RKO (cell line): ENCODE results near the gene SPG7.
"Not testable (repeated sequence)": the region's sequence is repeated elsewhere in the genome, so short reads cannot be mapped to it uniquely, and the experiment has no call there.

ENCODE experiments used
- DNase-seq: peaks from one replicate; pipeline ENCODE4 v3.0.0-alpha.2; 2016; ENCODE audit warnings: low spot score

Gene SPG7

DNA sequence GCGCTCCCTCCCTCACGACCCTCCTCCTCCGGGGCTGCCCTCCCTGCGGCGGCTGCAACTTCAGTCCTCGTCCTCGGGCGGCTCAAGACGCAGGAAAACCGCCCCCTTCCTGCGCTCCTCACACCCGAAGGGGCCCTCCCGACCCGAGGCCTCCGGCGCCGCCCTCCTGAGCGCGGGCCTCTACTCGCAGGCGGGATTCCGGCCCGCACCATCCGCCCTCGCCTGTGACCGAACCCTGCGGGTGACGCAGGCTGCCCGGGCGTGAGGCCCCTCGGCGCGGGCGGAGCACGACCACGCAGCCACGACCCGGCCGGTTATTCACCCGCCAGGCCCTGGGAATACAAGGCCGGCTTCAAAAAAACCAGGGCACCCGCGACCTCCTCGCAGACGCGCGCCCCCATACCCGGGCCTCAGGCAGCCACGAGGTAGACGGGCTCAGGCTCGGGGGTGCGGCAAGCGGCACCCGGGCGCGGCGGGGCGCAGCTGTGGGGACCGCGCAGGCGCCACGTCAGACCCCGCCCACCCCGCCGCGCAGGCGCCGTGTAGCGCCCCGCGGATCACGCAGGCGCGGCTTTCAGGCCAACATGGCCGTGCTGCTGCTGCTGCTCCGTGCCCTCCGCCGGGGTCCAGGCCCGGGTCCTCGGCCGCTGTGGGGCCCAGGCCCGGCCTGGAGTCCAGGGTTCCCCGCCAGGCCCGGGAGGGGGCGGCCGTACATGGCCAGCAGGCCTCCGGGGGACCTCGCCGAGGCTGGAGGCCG is at the start of gene SPG7:
TSS of gene SPG7 (plus strand) at position 570 of the 757 bp plus-strand sequence. CDS start at position 585, 15 bp downstream.
- peak; percentile 85 for DNase-seq

DNA sequence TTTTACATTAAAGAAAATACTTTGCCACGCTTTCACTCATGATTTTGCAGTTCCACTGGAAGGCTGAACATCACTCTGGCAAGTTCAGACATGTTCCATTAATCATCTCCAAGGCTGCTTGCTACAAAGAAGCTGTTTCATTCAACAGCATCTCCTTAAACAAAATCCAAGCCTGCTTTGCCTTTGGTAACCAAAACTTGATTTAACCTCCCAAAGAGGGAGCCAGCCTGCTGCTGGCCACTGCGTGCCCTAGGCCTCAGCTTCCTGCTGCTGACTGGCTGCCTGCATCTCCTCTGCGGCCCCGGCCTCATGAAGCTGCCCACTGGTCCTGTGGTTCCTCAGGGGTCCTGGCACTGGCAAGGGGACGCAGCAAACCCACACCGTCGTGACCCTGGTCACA is 49.7 kb upstream of the SPG7 start:
- no peak for DNase-seq

DNA sequence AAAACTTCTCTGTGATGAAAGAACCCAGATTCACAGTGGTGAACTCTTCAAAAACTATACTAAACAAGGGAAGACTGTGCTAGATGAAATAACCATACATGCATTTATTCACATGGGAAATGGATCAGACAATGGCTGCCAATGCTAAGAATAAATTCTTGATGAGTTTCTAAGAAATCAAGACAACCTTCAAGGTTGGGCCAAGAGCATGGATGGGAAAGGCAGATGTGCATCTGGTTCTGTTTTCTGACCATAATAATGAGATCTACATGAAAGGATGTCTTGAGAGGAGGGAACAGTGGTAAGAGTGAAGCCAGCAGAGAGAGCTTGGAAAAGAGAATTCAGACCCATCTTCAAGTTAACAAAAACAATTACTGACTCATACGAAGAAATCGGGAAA is 49.2 kb upstream of the SPG7 start:
- DNase-seq: no peak

DNA sequence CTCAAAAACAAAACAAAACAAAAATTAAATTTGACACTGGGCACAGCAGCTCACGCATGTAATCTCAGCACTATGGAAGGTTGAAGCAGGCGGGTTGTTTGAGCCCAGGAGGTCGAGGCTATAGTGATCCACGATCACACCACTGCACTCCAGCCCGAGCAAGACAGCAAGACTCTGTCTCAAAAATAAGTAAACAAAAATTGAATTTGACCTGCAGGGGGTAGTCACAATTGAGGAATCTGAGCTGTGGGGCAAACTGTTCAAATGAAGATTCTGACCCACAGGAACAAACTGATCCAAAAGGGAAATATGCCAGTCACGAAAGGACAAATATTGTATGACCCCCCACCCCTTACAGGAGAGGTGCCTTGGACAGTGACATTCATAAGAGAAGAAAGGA is 47.6 kb upstream of the SPG7 start:
- DNase-seq: no peak

DNA sequence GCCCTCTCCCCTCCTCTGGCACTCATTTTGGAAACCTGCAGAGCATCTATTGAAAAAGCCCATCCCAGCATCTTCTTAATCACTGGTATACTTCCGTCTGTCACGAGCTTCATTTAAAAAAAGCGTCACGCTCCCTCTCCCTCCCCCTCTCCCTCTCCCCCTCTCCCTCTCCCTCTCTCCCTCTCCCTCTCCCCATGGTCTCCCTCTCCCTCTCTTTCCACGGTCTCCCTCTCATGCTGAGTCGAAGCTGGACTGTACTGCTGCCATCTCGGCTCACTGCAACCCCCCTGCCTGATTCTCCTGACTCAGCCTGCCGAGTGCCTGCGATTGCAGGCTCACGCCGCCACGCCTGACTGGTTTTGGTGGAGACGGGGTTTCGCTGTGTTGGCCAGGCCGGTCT is 46.3 kb upstream of the SPG7 start:
- DNase-seq: not testable (repeated sequence)

DNA sequence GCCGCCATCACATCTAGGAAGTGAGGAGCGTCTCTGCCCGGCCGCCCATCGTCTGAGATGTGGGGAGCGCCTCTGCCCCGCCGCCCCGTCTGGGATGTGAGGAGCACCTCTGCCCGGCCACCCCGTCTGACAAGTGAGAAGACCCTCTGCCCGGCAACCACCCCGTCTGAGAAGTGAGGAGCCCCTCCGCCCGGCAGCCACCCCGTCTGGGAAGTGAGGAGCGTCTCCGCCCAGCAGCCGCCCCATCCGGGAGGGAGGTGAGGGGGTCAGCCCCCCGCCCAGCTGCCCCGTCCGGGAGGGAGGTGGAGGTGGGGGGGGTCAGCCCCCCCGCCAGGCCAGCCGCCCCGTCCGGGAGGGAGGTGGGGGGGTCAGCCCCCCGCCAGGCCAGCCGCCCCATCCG is 45.6 kb upstream of the SPG7 start:
- not testable (repeated sequence) for DNase-seq

DNA sequence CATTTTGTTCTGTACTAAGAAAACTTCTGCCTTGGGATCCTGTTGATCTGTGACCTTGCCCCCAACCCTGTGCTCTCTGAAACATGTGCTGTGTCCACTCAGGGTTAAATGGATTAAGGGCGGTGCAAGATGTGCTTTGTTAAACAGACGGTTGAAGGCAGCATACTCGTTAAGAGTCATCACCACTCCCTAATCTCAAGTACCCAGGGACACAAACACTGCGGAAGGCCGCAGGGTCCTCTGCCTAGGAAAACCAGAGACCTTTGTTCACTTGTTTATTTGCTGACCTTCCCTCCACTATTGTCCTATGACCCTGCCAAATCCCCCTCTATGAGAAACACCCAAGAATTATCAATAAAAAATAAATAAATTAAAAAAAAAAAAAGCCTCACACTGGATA is 44.9 kb upstream of the SPG7 start:
- DNase-seq: not testable (repeated sequence)

DNA sequence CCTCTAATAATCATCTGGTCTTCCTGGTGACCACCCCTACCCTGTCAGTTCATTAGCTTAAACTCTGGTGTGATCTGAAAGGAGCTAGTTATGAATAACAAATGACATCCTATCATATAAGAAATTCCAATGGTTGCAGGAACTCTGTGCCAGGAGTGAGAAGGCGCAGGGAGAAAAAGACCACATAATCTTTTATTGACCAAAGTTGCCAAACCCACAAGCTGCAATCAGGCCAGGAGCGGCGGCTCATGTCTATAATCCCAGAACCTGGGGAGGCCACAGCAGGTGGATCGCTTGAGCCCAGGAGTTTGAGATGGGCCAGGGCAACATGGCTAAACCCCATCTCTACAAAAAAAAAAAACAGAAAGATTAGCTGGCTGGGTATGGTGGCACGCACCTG is 41.3 kb upstream of the SPG7 start:
- no peak for DNase-seq

DNA sequence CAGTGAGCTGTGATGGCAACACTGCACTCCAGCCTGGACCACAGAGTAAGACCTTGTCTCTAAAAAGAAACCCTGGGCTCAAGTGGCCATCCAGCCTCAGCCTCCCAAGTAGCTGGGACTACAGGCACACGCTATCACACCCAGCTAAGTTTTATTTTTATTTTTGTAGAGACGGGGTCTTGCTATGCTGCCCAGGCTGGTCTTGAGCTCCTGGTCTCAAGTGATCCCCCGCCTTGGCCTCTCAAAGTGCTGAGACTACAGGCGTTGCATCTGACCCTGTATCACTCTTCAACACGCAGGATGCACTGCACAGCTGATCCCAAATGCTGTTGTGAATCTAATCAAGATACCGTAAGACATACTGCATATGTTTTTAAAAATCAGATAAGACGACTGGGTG is 40.8 kb upstream of the SPG7 start:
- no peak for DNase-seq

DNA sequence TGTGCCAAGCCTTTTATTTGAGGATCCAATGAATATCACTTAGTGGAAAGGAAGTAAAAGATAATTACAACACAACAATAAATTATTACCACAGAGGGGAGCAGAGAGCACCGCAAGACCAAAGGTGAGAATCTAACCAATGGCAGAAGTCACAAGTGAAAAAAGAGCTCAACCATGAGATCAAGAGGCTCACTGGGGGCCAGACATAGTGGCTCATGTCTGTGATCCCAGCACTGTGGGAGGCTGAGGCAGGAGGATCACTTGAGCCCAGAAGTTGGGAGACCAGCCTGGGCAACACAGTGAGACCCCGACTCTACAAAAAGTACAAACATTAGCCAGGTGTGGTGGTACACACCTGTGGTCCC is 35.5 kb upstream of the SPG7 start:
- no peak for DNase-seq

DNA sequence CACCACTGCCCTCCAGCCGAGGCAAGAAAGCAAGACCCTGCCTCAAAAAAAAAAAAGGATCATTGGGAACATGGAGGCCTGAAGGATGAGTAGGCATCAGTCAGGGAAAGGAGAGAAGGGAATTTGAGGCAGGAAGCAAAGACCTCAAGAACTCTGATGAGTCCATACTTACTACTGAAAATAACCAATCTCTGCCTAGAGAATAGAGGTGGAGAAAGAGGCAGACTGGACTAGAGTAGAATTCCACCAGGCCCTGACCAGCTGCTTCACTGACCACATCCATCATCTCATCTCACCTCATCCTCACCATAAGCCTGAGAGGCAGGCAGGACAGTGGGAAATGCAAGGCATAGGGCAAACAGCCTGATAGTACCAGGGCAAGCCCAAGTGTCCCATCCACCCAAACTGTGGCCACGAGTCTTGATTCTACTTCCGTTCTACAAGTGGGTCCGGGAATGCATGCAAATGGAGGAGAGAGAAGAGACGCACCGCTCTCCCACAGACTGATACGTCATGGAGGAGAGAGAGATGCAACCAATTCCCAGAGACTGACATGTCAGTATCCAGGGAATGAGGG is 35.0 kb upstream of the SPG7 start:
- DNase-seq: no peak

DNA sequence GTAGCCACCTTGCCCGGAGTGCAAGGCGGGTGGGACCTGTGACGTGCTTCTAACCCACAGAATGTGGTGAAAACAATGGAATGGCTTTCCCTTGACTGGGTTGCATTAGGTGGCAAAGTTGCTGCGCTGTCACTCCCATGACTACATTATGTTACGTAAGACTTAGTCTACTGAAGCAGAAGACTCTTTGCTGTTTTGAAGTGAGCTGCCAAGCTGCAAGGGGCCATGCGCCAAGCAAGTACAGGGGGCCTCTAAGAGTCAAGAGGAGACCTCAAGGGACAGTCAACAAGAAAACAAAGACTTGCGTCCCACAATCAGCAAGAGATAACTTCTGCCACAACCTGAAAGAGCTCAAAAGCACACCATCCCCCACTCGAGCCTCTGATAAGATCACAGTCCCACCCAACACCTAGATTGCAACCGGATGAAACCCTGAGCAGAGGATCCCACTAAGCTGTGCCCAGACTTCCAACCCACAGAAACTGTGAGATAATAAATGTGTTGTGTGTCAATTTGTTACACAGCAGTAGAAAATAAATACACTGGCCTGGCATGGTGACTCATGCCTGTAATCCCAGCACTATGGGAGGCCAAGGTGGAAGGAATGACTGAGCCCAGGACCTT is 34.3 kb upstream of the SPG7 start:
- DNase-seq: peak; percentile 51

DNA sequence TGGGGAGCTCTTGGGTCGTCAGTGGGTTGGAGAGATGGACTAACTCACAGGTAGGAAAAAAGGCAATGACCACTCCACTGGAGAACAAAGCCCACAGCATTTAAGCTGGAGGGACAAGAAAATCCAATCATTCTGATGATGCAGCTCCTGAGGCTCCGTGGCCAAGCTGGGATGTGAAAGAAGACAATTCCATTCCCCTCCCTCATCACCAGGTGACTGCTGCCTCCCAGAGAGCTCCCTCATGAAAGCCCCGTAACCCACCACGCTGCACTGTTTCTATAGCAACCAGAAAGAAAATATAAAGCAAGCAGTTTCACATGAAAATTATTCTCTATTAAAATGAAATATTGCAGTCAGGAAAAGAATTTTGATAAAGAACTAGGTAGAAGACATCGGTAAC is 33.1 kb upstream of the SPG7 start:
- DNase-seq: no peak

DNA sequence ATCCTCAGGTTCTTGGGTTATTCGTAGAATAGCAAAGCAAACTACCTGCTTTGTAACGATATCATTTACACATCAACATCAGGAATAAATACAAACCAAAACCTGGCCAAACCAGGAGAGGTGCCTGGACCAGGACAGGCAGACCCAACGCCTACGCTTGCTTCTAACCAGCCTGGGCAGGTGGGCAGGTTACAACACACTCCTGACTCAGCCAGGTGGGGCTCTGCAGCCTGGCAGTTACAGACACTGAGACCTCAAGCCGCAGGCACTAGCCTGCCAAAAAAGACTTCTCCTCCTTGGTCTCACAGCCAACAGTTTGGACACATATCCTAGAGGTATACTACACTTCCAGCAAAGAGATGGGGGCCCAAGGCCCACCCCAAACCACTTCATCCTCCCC is 31.8 kb upstream of the SPG7 start:
- DNase-seq: no peak

DNA sequence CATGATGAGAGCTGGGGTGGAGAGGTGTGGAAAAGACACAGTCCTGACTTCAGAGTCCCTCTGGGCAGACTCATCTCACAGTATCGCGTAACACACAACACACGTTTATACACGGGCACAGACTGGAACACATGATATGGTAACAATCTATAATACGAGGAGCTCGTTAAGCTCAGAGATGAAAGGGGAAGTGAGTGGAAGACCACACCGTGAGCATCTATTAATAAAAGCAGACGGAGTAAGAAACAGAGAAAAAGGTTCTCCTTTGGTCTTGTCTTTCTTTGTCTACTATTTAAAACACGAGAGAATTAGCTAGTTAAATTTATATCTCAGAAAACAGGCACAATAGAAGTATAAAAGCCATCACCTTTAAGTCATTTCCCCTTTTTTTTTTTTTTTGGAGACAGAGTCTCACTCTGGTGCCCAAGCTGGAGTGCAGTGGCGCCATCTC is 31.4 kb upstream of the SPG7 start:
- DNase-seq: no peak

DNA sequence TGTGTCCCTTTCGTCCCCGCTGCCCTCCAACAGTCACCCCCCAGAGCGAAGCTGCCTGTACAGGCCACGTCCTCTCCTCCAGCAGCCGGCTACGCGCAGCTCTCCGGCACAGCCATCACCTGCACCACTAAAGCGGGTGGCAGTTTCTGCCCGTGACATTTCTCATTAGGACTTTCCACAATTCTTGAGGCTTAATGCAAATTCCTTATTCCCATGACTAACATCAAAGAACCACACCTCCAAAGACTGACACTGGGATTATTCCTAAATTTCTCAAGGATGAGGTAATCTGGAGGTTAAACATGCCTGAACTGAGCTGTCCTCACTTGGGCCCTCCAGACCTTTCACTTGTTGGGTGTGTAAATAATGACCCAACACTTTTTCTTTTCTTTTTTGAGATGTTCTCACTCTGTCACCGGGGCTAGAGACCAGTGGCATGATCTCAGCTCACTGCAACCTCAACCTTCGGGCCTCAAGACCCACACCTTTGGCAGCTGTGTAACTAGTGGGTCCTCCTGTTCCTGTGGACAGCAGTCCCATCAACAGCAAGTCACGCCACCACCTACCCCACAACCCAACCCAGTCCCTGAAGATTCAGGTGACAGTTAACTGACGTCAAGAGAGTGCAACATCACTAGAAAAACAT is 29.5 kb upstream of the SPG7 start:
- peak; percentile 52 for DNase-seq

DNA sequence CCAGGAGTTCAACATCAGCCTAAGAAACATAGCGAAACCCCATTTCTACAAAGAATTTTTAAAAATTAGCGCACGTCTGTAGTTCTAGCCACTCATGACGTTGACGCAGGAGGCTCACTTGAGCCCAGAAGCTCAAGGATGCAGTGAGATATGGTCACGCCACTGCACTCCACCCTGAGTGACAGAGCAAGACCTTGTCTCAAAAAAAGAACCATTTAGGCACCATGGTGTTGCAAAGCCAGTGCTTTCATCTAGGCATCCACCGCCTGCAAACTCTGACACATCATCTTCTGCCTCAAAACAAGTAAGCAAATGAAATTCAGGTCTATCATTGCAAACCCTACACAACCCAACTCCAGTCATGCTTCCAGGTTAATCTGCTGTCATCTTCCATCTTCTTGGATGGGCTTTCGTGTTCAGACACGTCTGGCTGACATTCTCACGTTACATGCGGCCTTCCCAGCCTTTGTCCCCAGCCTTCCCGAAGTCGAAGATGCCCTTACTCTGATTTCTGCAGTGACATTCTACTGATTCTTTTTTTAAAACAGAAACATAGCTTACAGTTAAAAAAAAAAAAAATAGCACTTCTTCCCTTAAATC is 26.7 kb upstream of the SPG7 start:
- DNase-seq: no peak

DNA sequence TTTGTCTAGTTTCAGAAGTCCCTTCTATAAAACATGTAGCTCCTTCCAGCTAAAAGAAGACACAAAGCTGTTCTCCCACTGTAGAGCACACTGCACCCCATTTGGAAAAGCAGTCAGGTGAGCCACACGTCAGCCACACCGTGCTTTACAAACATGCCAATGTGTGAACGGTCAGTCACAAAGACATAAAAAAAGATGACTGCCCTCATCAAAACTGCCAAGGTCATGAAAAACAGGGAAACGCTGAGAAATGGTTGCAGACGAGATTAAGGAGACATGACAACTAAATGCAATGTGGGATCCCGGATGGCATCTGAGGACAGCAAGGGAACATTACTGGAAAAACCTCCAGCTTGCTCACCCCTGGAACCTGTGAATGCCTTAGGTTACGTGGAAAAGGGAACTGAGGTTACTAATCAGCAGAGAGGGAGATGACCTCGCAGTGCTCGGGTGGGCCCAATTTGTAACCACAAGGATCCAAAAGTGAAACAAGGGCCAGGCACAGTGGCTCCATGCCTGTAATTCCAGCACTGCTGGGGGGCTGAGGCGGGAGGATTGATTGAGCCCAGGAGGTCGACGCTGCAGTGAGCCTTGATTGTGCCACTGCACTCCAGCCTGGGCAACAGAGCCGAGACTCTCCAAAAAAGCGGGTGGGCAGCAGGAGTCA is 25.9 kb upstream of the SPG7 start:
- no peak for DNase-seq

DNA sequence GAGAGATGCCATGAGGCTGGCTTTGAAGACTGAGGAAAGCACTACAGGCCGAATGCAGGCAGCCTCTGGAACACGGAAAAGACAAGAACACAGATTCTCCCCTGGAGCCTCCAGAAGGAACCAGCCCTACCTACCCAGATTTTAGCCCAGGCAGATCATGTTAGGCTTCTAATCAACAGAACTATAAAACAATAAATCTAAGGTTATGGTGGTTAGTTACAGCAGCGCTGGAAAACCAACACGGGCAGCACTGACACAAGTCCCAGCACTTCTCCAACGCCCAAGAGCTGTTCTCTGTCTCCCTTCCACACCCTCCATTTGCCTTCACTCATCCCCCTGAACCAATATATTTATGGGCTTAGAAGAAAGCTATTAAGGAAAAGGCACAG is 25.4 kb upstream of the SPG7 start:
- no peak for DNase-seq

DNA sequence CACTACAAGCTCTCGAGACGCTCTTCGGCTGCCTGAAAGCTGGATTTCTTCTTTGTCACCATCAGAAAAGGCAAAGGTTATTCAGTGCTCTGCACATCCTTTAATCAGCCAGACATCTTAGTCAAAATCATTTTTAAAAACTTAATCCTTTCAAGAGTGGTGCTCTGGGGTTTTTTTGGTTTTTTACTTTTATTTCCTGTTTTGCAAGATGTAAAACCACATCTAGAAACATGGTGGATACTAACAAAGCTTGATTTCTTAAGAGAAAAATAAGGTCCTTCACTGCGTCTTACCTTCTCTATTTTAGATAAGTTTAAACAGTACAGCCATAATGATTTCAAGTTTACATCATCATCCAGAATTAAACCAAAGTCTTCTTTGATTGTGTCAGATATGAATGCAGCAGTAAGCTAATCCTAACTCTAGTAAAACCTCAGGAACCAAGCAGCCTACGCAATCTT is 24.1 kb upstream of the SPG7 start:
- DNase-seq: no peak

DNA sequence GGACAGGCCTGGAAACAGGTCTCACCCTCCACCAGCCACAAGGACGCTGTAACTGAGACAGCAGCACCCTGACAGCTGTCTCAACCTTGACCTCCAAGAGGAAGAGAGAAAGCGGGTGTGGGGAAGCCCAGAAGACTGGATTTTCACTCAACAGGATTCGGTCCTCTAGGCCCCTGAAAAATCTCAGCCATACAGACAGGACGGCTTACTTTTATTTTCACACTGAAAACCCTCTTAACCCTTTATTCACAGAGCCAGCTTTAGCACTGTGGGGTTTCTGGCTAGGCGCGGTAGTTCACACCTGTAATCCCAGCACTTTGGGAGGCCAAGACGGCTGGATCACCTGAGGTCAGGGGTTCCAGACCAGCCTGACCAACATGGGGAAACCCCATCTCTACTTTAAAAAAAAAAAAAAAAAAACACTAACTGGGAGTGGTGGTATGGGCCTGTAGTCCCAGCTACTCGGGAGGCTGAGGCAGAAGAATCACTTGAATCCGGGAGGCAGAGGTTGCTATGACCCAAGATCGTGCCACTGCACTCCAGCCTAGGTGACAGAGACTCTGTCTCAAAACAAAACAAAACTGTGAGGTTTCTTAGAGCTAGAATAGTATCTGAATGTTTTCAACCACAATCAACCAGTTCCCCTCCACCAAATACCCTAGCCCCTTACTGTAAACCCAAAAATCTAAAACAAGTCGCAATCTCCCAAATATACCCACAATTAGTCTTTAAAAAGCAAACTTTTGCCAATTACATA is 23.1 kb upstream of the SPG7 start:
- DNase-seq: no peak
